HepG2 (cell line): ENCODE results near the gene GALR3. TPM values are rescaled to one million over a fixed set of nuclear protein-coding genes. Genes with fewer than 3 reads are reported as not detected.
A peak's percentile ranks its signal among the peaks of the same experiment; 100 is the strongest.

ENCODE experiments used
- ARNTL ChIP-seq: sonication (generic); formaldehyde crosslinking; IDR thresholded peaks from 2 replicates; pipeline ENCODE4 v1.4.0; 2020; ENCODE audit warnings: mild to moderate bottlenecking, missing genetic modification reagents
- HOXD1 ChIP-seq: sonication (generic); formaldehyde crosslinking; IDR thresholded peaks from 2 replicates; pipeline ENCODE4 v1.5.0; 2020; ENCODE audit warnings: missing genetic modification reagents
- MATR3 ChIP-seq: sonication (generic); formaldehyde crosslinking; IDR thresholded peaks from 2 replicates; pipeline ENCODE4 v1.4.0; 2020; ENCODE audit warnings: missing genetic modification reagents
- MIER2 ChIP-seq: IDR thresholded peaks from 2 replicates; pipeline ENCODE4 v1.6.1; 2016; ENCODE audit warnings: missing biosample characterization, missing genetic modification reagents
- MZF1 ChIP-seq: sonication (generic); formaldehyde crosslinking; IDR thresholded peaks from 2 replicates; pipeline ENCODE4 v1.8.1; 2023; ENCODE audit warnings: mild to moderate bottlenecking, missing genetic modification reagents, borderline replicate concordance
- NAIF1 ChIP-seq: sonication (generic); formaldehyde crosslinking; IDR thresholded peaks from 2 replicates; pipeline ENCODE4 v1.5.0; 2020; ENCODE audit warnings: mild to moderate bottlenecking, missing genetic modification reagents, borderline replicate concordance
- PLRG1 ChIP-seq: fragments of 450-650 bp; conservative IDR thresholded peaks from 2 replicates; pipeline ENCODE4 v1.6.1; 2016
- RBFOX2 ChIP-seq: fragments of 200-400 bp; formaldehyde crosslinking; IDR thresholded peaks from 2 replicates; pipeline ENCODE4 v1.6.1; 2017; ENCODE audit warnings: low read depth, mild to moderate bottlenecking, low read length
- REL ChIP-seq: sonication (generic); formaldehyde crosslinking; conservative IDR thresholded peaks from 2 replicates; pipeline ENCODE4 v1.8.0; 2022; ENCODE audit warnings: mild to moderate bottlenecking, missing genetic modification reagents, moderate library complexity
- SAP130 ChIP-seq: IDR thresholded peaks from 2 replicates; pipeline ENCODE4 v1.6.1; 2016; ENCODE audit warnings: low read depth
- SP2 ChIP-seq: sonication (generic); formaldehyde crosslinking; IDR thresholded peaks from 2 replicates; pipeline ENCODE4 v1.5.1; 2020; ENCODE audit warnings: mild to moderate bottlenecking, missing genetic modification reagents
- SUZ12 ChIP-seq: fragments of 150-350 bp; IDR thresholded peaks from 2 replicates; pipeline ENCODE4 v1.6.1; 2014; ENCODE audit warnings: low read depth, low read length
- SYNCRIP ChIP-seq: fragments of 200-400 bp; formaldehyde crosslinking; IDR thresholded peaks from 2 replicates; pipeline ENCODE4 v1.6.1; 2018; ENCODE audit warnings: mild to moderate bottlenecking, low read depth, low read length; ENCODE audit not compliant: insufficient read depth
- TARDBP ChIP-seq: sonication (generic); formaldehyde crosslinking; IDR thresholded peaks from 2 replicates; pipeline ENCODE4 v1.8.0; 2022; ENCODE audit warnings: mild to moderate bottlenecking, missing genetic modification reagents
- THAP11 ChIP-seq: IDR thresholded peaks from 2 replicates; pipeline ENCODE4 v1.6.1; 2016; ENCODE audit warnings: missing biosample characterization, missing genetic modification reagents
- U2AF1 ChIP-seq: fragments of 200-400 bp; formaldehyde crosslinking; optimal IDR thresholded peaks from 2 replicates; pipeline ENCODE3; 2017; ENCODE audit warnings: mild to moderate bottlenecking, low read depth, low read length
- ZNF317 ChIP-seq: sonication (generic); formaldehyde crosslinking; IDR thresholded peaks from 2 replicates; pipeline ENCODE4 v1.5.0; 2020; ENCODE audit warnings: mild to moderate bottlenecking, missing genetic modification reagents
- ZNF337 ChIP-seq: sonication (generic); formaldehyde crosslinking; IDR thresholded peaks from 2 replicates; pipeline ENCODE4 v1.5.1; 2020; ENCODE audit warnings: missing genetic modification reagents, low read depth, mild to moderate bottlenecking, borderline replicate concordance
- ZNF780A ChIP-seq: sonication (generic); formaldehyde crosslinking; IDR thresholded peaks from 2 replicates; pipeline ENCODE4 v1.8.0; 2022; ENCODE audit warnings: mild to moderate bottlenecking, missing genetic modification reagents, moderate library complexity
- ZNF891 ChIP-seq: sonication (generic); formaldehyde crosslinking; IDR thresholded peaks from 2 replicates; pipeline ENCODE4 v1.5.0; 2020; ENCODE audit warnings: mild to moderate bottlenecking, missing genetic modification reagents
- polyA plus RNA-seq, 8 experiments: library from polyadenylated mRNA; depleted of rRNA in 3 of 8; stranded (reverse) in 7 of 8; unstranded in 1 of 8; fragments of >200 nt; fragmentation: Illumina TruSeq in 4 of 8; extraction: Trizol in 4 of 8; gene quantifications; 2 replicates each; pipeline versions ENCODE4 v1.2.1 to v1.2.3, GENCODE V29; 2011 to 2016; ENCODE audit warnings: low read depth in 4 of 8, missing spikeins in 1 of 8, mixed read lengths in 1 of 8; ENCODE audit not compliant: insufficient read depth in 1 of 8
- total RNA-seq, 5 experiments: library from RNA; depleted of rRNA; stranded (reverse); fragments of >200 nt; fragmentation: Illumina TruSeq; extraction: Trizol; gene quantifications; 2 replicates each; pipeline ENCODE4 v1.2.3, GENCODE V29; 2016; ENCODE audit warnings: low read depth in 1 of 5
- TF ChIP-seq, protein P1 (sequence below): sonication (generic); formaldehyde crosslinking; IDR thresholded peaks from 2 replicates; pipeline ENCODE4 v1.8.0; 2022; ENCODE audit warnings: mild to moderate bottlenecking, missing genetic modification reagents; ENCODE audit not compliant: insufficient replicate concordance
- TF ChIP-seq, protein P2 (sequence below): sonication (generic); formaldehyde crosslinking; IDR thresholded peaks from 2 replicates; pipeline ENCODE4 v1.4.0; 2020; ENCODE audit warnings: mild to moderate bottlenecking, low read depth, missing genetic modification reagents
- TF ChIP-seq, protein P3 (sequence below): sonication (generic); formaldehyde crosslinking; IDR thresholded peaks from 2 replicates; pipeline ENCODE4 v1.5.0; 2020; ENCODE audit warnings: missing genetic modification reagents, mild to moderate bottlenecking, borderline replicate concordance
- TF ChIP-seq, protein P4 (sequence below): sonication (generic); formaldehyde crosslinking; IDR thresholded peaks from 2 replicates; pipeline ENCODE4 v1.8.1; 2023; ENCODE audit warnings: mild to moderate bottlenecking, missing genetic modification reagents
- TF ChIP-seq, protein P5 (sequence below): sonication (generic); formaldehyde crosslinking; IDR thresholded peaks from 2 replicates; pipeline ENCODE4 v1.8.0; 2022; ENCODE audit warnings: missing genetic modification reagents, low read depth, mild to moderate bottlenecking, borderline replicate concordance

Gene GALR3
- total and polyA plus RNA-seq, 2 of the 13 experiments (the other 11 are each of a cell fraction or from before 2014, with no cell fraction given), result 0.13 TPM; not detected in 1

DNA sequence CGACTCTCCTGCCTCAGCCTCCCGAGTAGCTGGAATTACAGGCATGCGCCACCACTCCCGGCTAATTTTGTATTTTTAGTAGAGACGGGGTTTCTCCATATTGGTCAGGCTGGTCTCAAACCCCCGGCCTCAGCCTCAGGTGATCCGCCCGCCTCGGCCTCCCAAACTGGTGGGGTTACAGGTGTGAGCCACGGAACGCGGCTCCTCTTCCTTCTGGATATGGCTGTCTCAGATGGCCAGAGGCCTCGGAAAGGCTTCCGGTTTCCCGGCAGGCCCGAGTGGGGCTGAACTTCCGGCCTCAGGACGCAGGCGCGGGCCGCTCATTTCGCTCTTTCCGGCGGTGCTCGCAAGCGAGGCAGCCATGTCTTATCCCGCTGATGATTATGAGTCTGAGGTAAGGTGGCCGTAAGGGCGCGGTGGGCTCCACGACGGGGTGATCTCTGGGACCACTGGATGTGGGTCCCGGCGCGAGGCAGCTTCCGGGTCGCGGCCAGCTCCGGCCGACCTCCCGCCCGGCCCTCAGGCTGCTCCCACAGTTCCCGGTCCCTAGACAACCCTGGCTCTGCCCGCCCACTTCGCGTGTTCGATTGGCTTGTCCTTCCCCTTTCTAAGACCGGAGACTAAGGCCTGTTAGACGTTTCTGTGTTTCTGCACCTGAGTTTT, 26.0 kb downstream of the GALR3 start, which contains the start of gene EIF3L (continued):
- TF ChIP-seq THAP11 (CRISPR knock-in tag), result peak; percentile 92
- peak; percentile 81; the same call in 1 of the 2 replicates for TF ChIP-seq REL
- TF ChIP-seq, protein P1, sequence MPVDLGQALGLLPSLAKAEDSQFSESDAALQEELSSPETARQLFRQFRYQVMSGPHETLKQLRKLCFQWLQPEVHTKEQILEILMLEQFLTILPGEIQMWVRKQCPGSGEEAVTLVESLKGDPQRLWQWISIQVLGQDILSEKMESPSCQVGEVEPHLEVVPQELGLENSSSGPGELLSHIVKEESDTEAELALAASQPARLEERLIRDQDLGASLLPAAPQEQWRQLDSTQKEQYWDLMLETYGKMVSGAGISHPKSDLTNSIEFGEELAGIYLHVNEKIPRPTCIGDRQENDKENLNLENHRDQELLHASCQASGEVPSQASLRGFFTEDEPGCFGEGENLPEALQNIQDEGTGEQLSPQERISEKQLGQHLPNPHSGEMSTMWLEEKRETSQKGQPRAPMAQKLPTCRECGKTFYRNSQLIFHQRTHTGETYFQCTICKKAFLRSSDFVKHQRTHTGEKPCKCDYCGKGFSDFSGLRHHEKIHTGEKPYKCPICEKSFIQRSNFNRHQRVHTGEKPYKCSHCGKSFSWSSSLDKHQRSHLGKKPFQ (CRISPR knock-in tag), result peak; percentile 67
- peak; percentile 63 for TF ChIP-seq HOXD1
- no peak for TF ChIP-seq ZNF780A
- TF ChIP-seq ZNF317 (CRISPR knock-in tag), result 0 out of 2 replicates have a peak, but pooled peaks have one; percentile 37
- TF ChIP-seq, protein P2, sequence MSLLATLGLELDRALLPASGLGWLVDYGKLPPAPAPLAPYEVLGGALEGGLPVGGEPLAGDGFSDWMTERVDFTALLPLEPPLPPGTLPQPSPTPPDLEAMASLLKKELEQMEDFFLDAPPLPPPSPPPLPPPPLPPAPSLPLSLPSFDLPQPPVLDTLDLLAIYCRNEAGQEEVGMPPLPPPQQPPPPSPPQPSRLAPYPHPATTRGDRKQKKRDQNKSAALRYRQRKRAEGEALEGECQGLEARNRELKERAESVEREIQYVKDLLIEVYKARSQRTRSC, result no peak
- TF ChIP-seq SP2 (CRISPR knock-in tag), result peak; percentile 72; the same call in 1 of the 2 replicates
- TF ChIP-seq MZF1 (CRISPR knock-in tag), result no peak
- TF ChIP-seq SYNCRIP, result no peak
- no peak for TF ChIP-seq PLRG1
- TF ChIP-seq, protein P3, sequence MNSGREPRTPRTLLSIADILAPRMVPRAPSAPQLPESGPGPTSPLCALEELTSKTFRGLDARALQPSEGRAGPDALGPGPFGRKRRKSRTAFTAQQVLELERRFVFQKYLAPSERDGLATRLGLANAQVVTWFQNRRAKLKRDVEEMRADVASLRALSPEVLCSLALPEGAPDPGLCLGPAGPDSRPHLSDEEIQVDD (CRISPR knock-in tag), result no peak
- peak; percentile 90 for TF ChIP-seq SAP130 (CRISPR knock-in tag)
- no peak for TF ChIP-seq U2AF1
- TF ChIP-seq, protein P4, sequence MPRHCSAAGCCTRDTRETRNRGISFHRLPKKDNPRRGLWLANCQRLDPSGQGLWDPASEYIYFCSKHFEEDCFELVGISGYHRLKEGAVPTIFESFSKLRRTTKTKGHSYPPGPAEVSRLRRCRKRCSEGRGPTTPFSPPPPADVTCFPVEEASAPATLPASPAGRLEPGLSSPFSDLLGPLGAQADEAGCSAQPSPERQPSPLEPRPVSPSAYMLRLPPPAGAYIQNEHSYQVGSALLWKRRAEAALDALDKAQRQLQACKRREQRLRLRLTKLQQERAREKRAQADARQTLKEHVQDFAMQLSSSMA, result peak; percentile 100
- TF ChIP-seq MIER2, result no peak
- no peak for TF ChIP-seq MATR3 (CRISPR knock-in tag)
- peak; percentile 93 for TF ChIP-seq RBFOX2
- peak; percentile 30; the same call in 1 of the 2 replicates for TF ChIP-seq SUZ12
- 0 out of 2 replicates have a peak, but pooled peaks have one; percentile 21 for TF ChIP-seq TARDBP
- TF ChIP-seq ZNF891 (CRISPR knock-in tag), result peak; percentile 19; the same call in 1 of the 2 replicates
- TF ChIP-seq NAIF1 (CRISPR knock-in tag), result no peak; the same call in none of the 2 replicates
- no peak for TF ChIP-seq ZNF337
- 0 out of 2 replicates have a peak, but pooled peaks have one; percentile 49 for TF ChIP-seq ARNTL (CRISPR knock-in tag)
- TF ChIP-seq, protein P5, sequence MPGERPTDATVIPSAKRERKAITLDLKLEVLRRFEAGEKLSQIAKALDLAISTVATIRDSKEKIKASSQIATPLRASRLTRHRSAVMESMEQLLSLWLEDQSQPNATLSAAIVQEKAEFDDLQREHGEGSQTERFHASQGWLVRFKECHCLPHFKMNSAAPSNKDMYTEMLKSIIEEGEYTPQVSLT, result no peak
